KG1 (cell line): Measurements from ENCODE around the gene CEACAM5.
A peak's percentile ranks its signal among the peaks of the same experiment; 100 is the strongest.
"Not testable (repeated sequence)": the region's sequence is repeated elsewhere in the genome, so short reads cannot be mapped to it uniquely, and the experiment has no call there.

Source experiments
- DNase-seq: peaks from one replicate; lab custom pipeline; 2025; lab: John Stamatoyannopoulos, UW

Gene CEACAM5

GRCh38 chr19:41740415-41741243 lies 32.2 kb downstream of the CEACAM5 start:
- no peak for DNase-seq

GRCh38 chr19:41741244-41741554 lies 32.8 kb downstream of the CEACAM5 start:
- DNase-seq: no peak

GRCh38 chr19:41744850-41745249 lies 36.4 kb downstream of the CEACAM5 start:
- DNase-seq: no peak

- DNase-seq: no peak
Measured at GRCh38 chr19:41745756-41746155, 37.3 kb downstream of the CEACAM5 start.

DNA sequence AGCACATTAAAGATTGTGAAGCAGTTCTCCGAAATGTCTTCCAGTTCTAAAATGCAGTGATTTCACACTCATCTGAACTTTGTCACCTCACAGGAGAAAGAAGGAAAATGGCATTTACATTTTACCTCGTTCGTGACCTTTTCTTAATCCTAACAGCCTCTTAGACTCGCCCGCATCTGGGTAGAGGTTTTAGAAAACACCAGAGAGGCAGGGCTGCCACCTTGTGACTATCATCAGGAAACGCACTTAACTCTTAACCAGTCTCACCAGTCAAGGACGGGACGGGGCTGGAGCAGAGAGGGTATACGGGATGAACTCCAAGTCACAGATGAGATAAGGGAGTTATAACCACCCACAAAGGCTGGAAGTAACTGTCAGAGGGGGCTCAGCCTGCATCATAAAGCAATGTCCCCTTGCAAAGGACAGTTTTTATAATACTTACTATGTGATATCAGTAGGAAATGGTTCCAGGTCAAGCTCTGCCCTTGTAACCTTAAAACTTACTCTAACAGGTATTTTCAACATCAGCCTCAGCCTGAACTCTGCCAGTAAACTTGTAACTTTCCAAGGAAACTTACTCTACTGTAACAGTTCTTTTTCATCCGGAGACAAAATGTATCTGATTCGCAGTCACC lies 38.3 kb downstream of the CEACAM5 start:
- peak; percentile 12 for DNase-seq

DNA sequence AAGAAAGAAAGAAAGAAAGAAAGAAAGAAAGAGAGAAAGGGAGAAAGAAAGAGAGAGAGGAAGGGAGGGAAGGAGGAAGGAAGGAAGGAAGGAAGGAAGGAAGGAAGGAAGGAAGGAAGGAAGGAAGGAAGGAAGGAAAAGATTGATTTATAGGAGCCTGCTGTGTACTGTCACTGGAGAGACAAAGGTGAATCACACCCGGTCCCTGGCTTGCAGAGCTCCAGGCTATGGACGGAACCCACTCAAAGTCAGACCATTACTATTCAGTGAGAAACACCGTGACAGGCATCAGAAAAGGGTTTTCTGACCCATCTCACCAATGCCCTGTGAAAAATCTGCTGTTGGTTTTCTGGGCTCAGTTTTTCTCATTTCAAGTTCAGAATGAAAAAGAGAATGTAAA lies 39.6 kb downstream of the CEACAM5 start:
- DNase-seq: no peak

GRCh38 chr19:41750248-41751134 lies 42.1 kb downstream of the CEACAM5 start:
- not testable (repeated sequence) for DNase-seq

GRCh38 chr19:41753159-41753558 lies 44.7 kb downstream of the CEACAM5 start:
- DNase-seq: peak; percentile 9

- DNase-seq: no peak
Measured at GRCh38 chr19:41753936-41754529, 45.6 kb downstream of the CEACAM5 start.

- no peak for DNase-seq
Measured at GRCh38 chr19:41755328-41755913, 47.0 kb downstream of the CEACAM5 start, which contains the start of gene CEACAM6. Gene CEACAM6, plus strand, starts transcription at chr19:41755530. Its CDS starts 109 bp downstream, at chr19:41755639.

DNA sequence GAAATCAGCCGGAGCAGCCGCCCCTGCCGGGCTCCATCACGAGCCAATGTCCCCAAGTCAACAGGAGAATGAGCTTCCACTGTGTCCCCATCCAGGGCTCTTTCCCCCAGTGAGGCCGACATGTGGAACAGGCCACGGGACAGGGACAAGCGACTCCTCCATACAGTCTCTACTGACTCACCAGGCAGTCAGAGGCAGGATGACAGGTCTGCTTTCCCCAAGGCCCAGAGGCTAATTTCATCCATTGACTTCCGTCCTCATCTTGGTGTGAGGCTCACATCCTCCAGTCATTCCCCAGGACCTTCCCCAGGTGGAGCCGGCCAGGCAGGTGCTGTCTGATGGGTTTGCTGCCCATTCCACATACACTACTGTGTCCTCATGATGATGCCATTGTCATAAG lies 50.4 kb downstream of the CEACAM5 start:
- no peak for DNase-seq

GRCh38 chr19:41767115-41767514 lies 58.7 kb downstream of the CEACAM5 start:
- DNase-seq: no peak

DNA sequence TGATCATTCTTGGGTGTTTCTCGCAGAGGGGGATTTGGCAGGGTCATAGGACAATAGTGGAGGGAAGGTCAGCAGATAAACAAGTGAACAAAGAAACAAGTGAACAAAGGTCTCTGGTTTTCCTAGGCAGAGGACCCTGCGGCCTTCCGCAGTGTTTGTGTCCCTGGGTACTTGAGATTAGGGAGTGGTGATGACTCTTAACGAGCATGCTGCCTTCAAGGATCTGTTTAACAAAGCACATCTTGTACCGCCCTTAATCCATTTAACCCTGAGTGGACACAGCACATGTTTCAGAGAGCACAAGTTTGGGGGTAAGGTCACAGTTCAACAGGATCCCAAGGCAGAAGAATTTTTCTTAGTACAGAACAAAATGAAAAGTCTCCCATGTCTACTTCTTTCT lies 59.7 kb downstream of the CEACAM5 start:
- DNase-seq: not testable (repeated sequence)

DNA sequence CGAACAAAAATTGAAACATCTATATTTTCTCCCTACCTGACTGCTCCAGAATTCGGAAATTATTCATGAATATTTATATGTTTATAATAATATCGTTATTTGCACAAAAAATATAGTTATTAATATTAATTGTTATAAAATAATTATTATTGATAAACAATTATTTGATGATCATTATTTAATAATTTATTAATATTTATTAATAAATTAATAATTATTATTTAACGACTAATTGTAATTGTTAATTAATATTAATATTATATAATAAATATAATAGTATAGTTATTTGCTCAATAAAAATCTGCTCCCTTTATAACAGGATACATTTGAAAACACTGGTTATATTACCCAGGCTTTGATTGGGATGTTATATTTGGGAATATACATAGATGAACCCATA lies 61.2 kb downstream of the CEACAM5 start:
- DNase-seq: no peak

DNA sequence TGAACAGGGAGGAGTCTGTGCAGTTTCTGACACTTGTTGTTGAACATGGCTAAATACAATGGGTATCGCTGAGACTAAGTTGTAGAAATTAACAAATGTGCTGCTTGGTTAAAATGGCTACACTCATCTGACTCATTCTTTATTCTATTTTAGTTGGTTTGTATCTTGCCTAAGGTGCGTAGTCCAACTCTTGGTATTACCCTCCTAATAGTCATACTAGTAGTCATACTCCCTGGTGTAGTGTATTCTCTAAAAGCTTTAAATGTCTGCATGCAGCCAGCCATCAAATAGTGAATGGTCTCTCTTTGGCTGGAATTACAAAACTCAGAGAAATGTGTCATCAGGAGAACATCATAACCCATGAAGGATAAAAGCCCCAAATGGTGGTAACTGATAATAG lies 63.0 kb downstream of the CEACAM5 start:
- no peak for DNase-seq

GRCh38 chr19:41774515-41774980 lies 66.1 kb downstream of the CEACAM5 start:
- no peak for DNase-seq

DNA sequence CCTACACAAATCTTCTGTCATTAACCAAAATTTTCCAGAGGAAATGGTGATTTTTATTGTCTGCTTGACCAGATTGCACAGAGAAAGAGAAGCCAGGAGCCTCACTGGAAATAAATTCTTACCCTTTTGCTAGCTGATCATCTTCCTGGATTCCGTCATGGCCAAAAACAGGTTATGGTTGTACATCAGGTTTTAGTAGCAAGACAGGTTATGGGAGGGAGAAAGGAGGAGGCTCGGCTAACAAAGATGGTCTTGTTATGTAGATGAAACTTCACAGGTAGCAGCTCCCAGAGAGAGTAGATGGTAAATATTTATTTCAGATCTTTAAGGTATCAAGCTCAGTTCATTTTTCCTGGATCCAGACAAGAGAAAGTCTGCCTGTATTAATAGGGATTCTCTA lies 68.3 kb downstream of the CEACAM5 start:
- DNase-seq: no peak
